ENCODE measurements around the gene LAMP1. TPM values are rescaled to one million over a fixed set of nuclear protein-coding genes. Genes with fewer than 3 reads are reported as not detected.

LAMP1 gene
- total and polyA plus RNA-seq, 2 experiments from 2014 or later, result 34.5 to 107 TPM

DNA sequence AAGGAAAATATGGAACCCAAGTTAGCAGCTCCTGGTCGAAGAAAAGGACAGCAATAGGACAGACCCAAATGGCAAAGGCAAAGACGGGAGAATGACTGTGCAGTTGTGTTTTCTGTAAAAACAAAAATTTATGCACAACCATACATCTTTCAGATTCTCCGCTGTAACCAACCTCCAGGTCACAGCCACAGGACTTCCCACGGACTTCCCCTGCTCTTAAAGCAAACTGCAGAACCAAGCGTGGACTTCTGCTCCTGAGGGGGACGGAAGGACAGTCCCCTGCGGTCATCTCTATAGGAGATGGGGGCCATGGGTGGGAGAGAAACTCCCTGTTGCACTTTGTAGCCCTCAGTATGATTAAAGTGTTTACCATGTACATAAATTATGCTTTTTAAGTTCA, 64.4 kb downstream of the LAMP1 start:
- no peak overlapping the region for H2AFZ ChIP-seq
- H4K20me1 ChIP-seq (replicated peaks; ENCODE audit: insufficient read depth), result peaks cover 52% of the 10 kb centered on the region
- no peaks in the 10 kb centered on the region for H3K9me2 ChIP-seq (ENCODE audit: insufficient read depth)
- peaks cover 21% of the 10 kb centered on the region; the same call in 1 of the 2 replicates for H3F3A ChIP-seq (replicated peaks; ENCODE audit: low read depth)
- peaks cover 15% of the 10 kb centered on the region; the same call in 1 of the 2 replicates for H3K4me1 ChIP-seq (ENCODE audit: insufficient read depth)
- peak overlapping the region; percentile 36; the same call in 1 of the 2 replicates for H3K4me3 ChIP-seq
- peaks cover 6% of the 10 kb centered on the region for H3K27me3 Mint-ChIP-seq (ENCODE audit: insufficient read depth, low read depth, poor library complexity)
- H3K36me3 ChIP-seq (ENCODE audit: insufficient read depth), result peaks cover 21% of the 10 kb centered on the region
- TF ChIP-seq NANOG (IDR thresholded peaks at IDR 0.05; ENCODE audit: borderline replicate concordance) (no peak), EZH2phosphoT487 (IDR thresholded peaks at IDR 0.05; ENCODE audit: unreplicated experiment) (no peak), ZNF331 (CRISPR knock-in tag; IDR thresholded peaks at IDR 0.05; ENCODE audit: low read depth) (no peak), POLR2AphosphoS5 (IDR thresholded peaks at IDR 0.05; ENCODE audit: low read depth) (no peak), ZNF114 (CRISPR knock-in tag; IDR thresholded peaks at IDR 0.05) (no peak)
- H3K4me1 Mint-ChIP-seq, result peaks cover 22% of the 10 kb centered on the region
- H3K27me3 ChIP-seq (ENCODE audit: insufficient read depth), result no peaks in the 10 kb centered on the region
- H3K4me3 Mint-ChIP-seq, result peak overlapping the region; percentile 33; the same call in 2 of the 3 replicates
- no peak for DNase-seq (ENCODE audit: low spot score)
- peaks cover 4% of the 10 kb centered on the region; the same call in 2 of the 3 replicates for H3K9me3 Mint-ChIP-seq
- 0 out of 2 replicates have a peak overlapping the region, but pooled peaks have one; percentile 32 for H3K27ac ChIP-seq (ENCODE audit: low read depth)
- no peak for ATAC-seq
- H3K36me3 Mint-ChIP-seq (ENCODE audit: low read depth), result peaks cover 33% of the 10 kb centered on the region
- no peak overlapping the region; the same call in 1 of the 2 replicates for H3K27ac Mint-ChIP-seq
- H3K4me2 ChIP-seq, result peak overlapping the region; percentile 97
- H3K79me2 ChIP-seq (replicated peaks; ENCODE audit: insufficient read depth), result peaks cover 74% of the 10 kb centered on the region

DNA sequence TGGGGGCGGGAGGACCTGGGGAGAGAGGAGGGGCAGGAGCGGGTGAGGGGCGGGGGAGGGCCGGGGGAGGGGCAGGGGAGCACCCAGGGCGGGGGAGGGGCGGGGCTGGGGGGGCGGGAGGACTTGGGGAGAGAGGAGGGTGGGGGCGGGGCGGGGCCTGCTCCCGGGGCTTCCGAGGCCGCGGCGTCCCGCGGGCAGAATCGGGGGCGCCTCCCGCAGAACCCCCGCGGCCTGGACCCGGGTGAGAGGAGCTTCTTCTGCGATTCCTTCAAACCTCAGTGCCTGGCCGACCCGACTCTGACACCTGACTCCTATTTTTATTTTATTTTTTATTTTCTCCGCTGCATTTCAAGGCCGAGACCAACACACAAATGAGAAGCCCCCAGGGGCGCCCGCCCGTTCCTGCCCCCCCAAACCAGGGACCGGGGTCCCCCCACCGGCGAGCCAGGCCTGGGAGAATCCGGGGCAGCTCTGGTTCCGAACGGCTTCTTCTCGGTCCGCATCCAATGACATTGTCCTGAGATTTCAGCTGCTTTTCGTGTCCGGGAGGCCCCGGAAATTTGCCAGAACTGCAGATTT, 67.4 kb downstream of the LAMP1 start:
- Histone ChIP-seq H3K9me2 (ENCODE audit: insufficient read depth) (no peaks in the 10 kb centered on the region), H3K4me3 (peak overlapping the region; percentile 57), H3K27me3 (ENCODE audit: insufficient read depth) (no peaks in the 10 kb centered on the region), H3F3A (replicated peaks; ENCODE audit: low read depth) (0 out of 2 replicates have a peak, but pooled peaks cover 21% of the 10 kb centered on the region), H3K4me2 (peak overlapping the region; percentile 80), H3K79me2 (replicated peaks; ENCODE audit: insufficient read depth) (peaks cover 44% of the 10 kb centered on the region), H3K4me1 (ENCODE audit: insufficient read depth) (peaks cover 15% of the 10 kb centered on the region; the same call in 1 of the 2 replicates), H4K20me1 (replicated peaks; ENCODE audit: insufficient read depth) (peaks cover 32% of the 10 kb centered on the region), H3K36me3 (ENCODE audit: insufficient read depth) (peaks cover 8% of the 10 kb centered on the region; the same call in 1 of the 2 replicates), H3K27ac (ENCODE audit: low read depth) (0 out of 2 replicates have a peak overlapping the region, but pooled peaks have one; percentile 86), H2AFZ (no peak overlapping the region)
- Mint-ChIP-seq H3K9me3 (peaks cover 4% of the 10 kb centered on the region), H3K27ac (no peak overlapping the region), H3K27me3 (ENCODE audit: insufficient read depth, low read depth, poor library complexity) (peaks cover 8% of the 10 kb centered on the region), H3K36me3 (ENCODE audit: low read depth) (peaks cover 22% of the 10 kb centered on the region; the same call in 2 of the 3 replicates), H3K4me1 (peaks cover 27% of the 10 kb centered on the region), H3K4me3 (peak overlapping the region; percentile 34; the same call in 1 of the 3 replicates)
- TF ChIP-seq ZNF331 (CRISPR knock-in tag; IDR thresholded peaks at IDR 0.05; ENCODE audit: low read depth), result no peak
- DNase-seq (ENCODE audit: low spot score) (no peak), ATAC-seq (peak; percentile 2; the same call in 1 of the 3 replicates)

DNA sequence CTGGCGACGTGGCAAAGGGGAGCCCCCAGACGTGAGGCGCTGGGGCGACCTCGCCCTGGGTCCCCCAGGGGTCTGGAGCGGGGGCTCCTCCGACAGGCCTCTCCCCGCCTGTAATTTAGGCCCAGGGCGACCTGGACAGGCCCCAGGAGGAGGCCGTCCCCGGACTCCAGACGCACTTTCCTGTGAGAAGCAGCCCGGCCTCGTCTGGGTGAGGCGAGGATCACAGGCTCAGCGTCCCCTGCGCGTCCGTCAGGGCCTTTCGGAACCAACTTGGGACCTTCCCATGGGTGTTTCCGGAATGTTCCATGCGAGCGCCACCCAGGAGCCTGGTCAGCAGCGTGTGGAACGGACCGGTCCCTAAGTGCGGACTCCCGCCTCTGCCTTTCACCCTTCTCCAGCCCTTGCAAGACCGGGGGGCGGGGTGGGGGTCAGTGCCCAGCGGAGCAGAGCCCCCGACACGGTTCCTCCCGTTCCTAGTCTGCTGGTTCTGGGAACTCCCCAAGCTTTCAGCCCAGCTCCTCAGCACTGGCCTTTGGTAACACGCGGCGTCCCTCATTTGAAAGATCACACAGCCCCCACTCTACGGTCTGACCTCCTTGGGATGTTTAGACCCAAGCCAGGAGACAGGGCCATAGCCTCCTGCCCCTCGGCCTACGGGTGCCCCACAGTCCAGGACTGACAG, 68.0 kb downstream of the LAMP1 start:
- ATAC-seq (no peak; the same call in 2 of the 3 replicates), DNase-seq (ENCODE audit: low spot score) (peak; percentile 46)
- peak overlapping the region; percentile 57 for H3K4me3 ChIP-seq

More for the DNA sequence above, 68.0 kb downstream of the LAMP1 start:
- H2AFZ ChIP-seq, result no peak overlapping the region
- Mint-ChIP-seq H3K36me3 (ENCODE audit: low read depth) (peaks cover 16% of the 10 kb centered on the region; the same call in 2 of the 3 replicates), H3K4me3 (peak overlapping the region; percentile 14; the same call in 1 of the 3 replicates), H3K27ac (peak overlapping the region; percentile 65; the same call in 1 of the 2 replicates), H3K9me3 (peaks cover 4% of the 10 kb centered on the region), H3K4me1 (peaks cover 24% of the 10 kb centered on the region), H3K27me3 (ENCODE audit: insufficient read depth, low read depth, poor library complexity) (peaks cover 6% of the 10 kb centered on the region)
- H3K4me2 ChIP-seq, result peak overlapping the region; percentile 80
- H3K27ac ChIP-seq (ENCODE audit: low read depth), result no peak overlapping the region
- H4K20me1 ChIP-seq (replicated peaks; ENCODE audit: insufficient read depth), result peaks cover 26% of the 10 kb centered on the region
- 0 out of 2 replicates have a peak, but pooled peaks cover 17% of the 10 kb centered on the region for H3F3A ChIP-seq (replicated peaks; ENCODE audit: low read depth)
- H3K9me2 ChIP-seq (ENCODE audit: insufficient read depth), result no peaks in the 10 kb centered on the region
- H3K36me3 ChIP-seq (ENCODE audit: insufficient read depth), result peaks cover 2% of the 10 kb centered on the region; the same call in 1 of the 2 replicates
- H3K27me3 ChIP-seq (ENCODE audit: insufficient read depth), result no peaks in the 10 kb centered on the region
- TF ChIP-seq, protein P1, sequence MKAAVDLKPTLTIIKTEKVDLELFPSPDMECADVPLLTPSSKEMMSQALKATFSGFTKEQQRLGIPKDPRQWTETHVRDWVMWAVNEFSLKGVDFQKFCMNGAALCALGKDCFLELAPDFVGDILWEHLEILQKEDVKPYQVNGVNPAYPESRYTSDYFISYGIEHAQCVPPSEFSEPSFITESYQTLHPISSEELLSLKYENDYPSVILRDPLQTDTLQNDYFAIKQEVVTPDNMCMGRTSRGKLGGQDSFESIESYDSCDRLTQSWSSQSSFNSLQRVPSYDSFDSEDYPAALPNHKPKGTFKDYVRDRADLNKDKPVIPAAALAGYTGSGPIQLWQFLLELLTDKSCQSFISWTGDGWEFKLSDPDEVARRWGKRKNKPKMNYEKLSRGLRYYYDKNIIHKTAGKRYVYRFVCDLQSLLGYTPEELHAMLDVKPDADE (IDR thresholded peaks at IDR 0.05), result no peak
- TF ChIP-seq, protein P2, sequence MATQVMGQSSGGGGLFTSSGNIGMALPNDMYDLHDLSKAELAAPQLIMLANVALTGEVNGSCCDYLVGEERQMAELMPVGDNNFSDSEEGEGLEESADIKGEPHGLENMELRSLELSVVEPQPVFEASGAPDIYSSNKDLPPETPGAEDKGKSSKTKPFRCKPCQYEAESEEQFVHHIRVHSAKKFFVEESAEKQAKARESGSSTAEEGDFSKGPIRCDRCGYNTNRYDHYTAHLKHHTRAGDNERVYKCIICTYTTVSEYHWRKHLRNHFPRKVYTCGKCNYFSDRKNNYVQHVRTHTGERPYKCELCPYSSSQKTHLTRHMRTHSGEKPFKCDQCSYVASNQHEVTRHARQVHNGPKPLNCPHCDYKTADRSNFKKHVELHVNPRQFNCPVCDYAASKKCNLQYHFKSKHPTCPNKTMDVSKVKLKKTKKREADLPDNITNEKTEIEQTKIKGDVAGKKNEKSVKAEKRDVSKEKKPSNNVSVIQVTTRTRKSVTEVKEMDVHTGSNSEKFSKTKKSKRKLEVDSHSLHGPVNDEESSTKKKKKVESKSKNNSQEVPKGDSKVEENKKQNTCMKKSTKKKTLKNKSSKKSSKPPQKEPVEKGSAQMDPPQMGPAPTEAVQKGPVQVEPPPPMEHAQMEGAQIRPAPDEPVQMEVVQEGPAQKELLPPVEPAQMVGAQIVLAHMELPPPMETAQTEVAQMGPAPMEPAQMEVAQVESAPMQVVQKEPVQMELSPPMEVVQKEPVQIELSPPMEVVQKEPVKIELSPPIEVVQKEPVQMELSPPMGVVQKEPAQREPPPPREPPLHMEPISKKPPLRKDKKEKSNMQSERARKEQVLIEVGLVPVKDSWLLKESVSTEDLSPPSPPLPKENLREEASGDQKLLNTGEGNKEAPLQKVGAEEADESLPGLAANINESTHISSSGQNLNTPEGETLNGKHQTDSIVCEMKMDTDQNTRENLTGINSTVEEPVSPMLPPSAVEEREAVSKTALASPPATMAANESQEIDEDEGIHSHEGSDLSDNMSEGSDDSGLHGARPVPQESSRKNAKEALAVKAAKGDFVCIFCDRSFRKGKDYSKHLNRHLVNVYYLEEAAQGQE (IDR thresholded peaks at IDR 0.05; ENCODE audit: unreplicated experiment), result no peak
- TF ChIP-seq EZH2 (IDR thresholded peaks at IDR 0.05; ENCODE audit: low read depth, unreplicated experiment) (no peak), POLR2AphosphoS5 (IDR thresholded peaks at IDR 0.05; ENCODE audit: low read depth) (no peak; the same call in 1 of the 2 replicates), NANOG (IDR thresholded peaks at IDR 0.05; ENCODE audit: borderline replicate concordance) (no peak), ZNF331 (CRISPR knock-in tag; IDR thresholded peaks at IDR 0.05; ENCODE audit: low read depth) (no peak)
- H3K4me1 ChIP-seq (ENCODE audit: insufficient read depth), result peaks cover 15% of the 10 kb centered on the region; the same call in 1 of the 2 replicates
- peaks cover 37% of the 10 kb centered on the region for H3K79me2 ChIP-seq (replicated peaks; ENCODE audit: insufficient read depth)

Data from GM23338 (cell line).